ENCODE measurements around the gene GMEB2.

GMEB2 gene

DNA sequence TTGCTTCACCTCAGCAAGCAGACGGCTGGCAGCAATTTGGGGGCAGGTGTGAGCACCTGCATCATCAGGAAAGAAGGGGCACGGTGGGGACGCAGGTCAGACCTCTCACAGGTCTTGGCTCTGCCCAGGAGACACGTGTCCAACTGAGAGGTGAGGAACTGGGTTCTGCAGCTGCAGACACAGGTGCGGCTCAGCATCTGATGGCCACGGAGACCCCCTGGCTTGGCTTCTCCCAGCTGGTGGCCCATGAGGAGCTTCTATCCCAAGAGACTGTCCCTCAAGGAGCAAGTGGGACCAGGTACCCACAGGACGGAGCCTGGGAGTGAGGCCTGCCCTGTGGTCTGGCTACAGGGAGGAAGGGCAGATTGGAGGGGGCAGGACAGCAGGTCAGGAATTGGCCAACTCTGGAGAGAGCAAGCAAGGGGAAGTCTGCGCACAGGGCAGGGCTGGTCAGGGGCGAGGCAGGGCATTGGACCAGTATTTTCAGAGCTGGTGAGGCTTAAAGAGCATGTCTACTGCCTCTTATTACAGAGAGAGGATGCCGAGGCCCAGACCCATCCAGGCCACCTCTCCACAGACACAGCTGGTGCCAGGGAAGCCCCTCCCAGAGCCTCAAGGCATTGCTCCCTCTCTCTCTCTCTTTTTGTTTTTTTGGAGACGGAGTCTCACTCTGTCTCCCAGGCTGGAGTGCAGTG lies 22.1 kb upstream of the GMEB2 start:
- no peak for DNase-seq (ENCODE audit: low read depth)
- TF ChIP-seq, protein P1, sequence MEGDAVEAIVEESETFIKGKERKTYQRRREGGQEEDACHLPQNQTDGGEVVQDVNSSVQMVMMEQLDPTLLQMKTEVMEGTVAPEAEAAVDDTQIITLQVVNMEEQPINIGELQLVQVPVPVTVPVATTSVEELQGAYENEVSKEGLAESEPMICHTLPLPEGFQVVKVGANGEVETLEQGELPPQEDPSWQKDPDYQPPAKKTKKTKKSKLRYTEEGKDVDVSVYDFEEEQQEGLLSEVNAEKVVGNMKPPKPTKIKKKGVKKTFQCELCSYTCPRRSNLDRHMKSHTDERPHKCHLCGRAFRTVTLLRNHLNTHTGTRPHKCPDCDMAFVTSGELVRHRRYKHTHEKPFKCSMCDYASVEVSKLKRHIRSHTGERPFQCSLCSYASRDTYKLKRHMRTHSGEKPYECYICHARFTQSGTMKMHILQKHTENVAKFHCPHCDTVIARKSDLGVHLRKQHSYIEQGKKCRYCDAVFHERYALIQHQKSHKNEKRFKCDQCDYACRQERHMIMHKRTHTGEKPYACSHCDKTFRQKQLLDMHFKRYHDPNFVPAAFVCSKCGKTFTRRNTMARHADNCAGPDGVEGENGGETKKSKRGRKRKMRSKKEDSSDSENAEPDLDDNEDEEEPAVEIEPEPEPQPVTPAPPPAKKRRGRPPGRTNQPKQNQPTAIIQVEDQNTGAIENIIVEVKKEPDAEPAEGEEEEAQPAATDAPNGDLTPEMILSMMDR (IDR thresholded peaks at IDR 0.05; ENCODE audit: low read depth, low read length) = no peak
- TF ChIP-seq POLR2A (IDR thresholded peaks at IDR 0.05; ENCODE audit: extremely low read depth, insufficient read length) = no peak
- no peak for TF ChIP-seq MYC (IDR thresholded peaks at IDR 0.05; ENCODE audit: low read depth, low read length)
- TF ChIP-seq, protein P2, sequence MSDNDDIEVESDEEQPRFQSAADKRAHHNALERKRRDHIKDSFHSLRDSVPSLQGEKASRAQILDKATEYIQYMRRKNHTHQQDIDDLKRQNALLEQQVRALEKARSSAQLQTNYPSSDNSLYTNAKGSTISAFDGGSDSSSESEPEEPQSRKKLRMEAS (IDR thresholded peaks at IDR 0.05; ENCODE audit: low read depth, low read length) = no peak
- no peak overlapping the region for H3K4me3 ChIP-seq (ENCODE audit: low read depth, low read length)

DNA sequence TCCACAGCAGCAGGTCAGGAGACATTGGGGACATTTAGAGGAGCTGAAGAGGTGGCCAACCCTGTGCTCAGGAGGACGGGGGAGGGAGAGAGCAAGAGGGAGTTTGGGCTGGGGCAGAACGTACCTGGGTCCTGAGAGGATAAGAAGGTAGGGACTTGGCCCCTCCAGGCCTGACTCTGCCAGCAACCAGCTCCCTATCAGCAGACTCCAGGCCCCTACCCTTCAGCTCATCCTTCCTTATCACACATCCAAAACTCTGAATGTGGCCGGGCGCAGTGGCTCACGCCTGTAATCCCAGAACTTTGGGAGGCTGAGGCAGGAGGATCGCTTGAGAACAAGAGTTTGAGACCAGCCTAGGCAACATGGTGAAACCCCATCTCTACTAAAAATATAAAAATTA lies 21.3 kb upstream of the GMEB2 start:
- no peak overlapping the region for H3K4me3 ChIP-seq (ENCODE audit: low read depth, low read length)
- no peak for TF ChIP-seq POLR2A (IDR thresholded peaks at IDR 0.05; ENCODE audit: extremely low read depth, insufficient read length)
- TF ChIP-seq, protein P1 (IDR thresholded peaks at IDR 0.05; ENCODE audit: low read depth, low read length) = no peak
- TF ChIP-seq MYC (IDR thresholded peaks at IDR 0.05; ENCODE audit: low read depth, low read length) = no peak
- TF ChIP-seq, protein P2 (IDR thresholded peaks at IDR 0.05; ENCODE audit: low read depth, low read length) = no peak
- no peak for DNase-seq (ENCODE audit: low read depth)

DNA sequence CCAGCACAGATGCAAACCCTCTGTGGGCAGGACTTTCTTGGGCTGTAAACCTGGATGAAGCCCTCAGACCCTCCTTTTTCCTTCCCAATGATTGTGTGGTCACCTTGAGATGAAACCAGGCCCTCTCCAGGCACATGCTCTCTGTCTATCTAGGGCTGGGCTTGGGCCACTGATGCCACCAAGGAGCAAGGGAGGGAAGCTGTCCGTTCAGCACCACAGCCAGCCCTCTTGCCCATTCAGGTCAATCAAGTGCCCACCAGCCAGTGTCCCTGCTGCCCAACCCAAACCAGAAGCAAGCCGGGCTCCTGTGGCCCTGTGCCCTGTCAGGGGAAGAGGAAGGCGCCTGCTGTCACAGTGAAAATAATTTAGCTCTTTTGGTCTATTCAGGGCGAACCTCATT lies 18.3 kb upstream of the GMEB2 start:
- DNase-seq (ENCODE audit: low read depth) = no peak
- TF ChIP-seq POLR2A (IDR thresholded peaks at IDR 0.05; ENCODE audit: extremely low read depth, insufficient read length) (no peak), MYC (IDR thresholded peaks at IDR 0.05; ENCODE audit: low read depth, low read length) (no peak)
- TF ChIP-seq, protein P2 (IDR thresholded peaks at IDR 0.05; ENCODE audit: low read depth, low read length) = no peak
- TF ChIP-seq, protein P1 (IDR thresholded peaks at IDR 0.05; ENCODE audit: low read depth, low read length) = no peak
- H3K4me3 ChIP-seq (ENCODE audit: low read depth, low read length) = no peak overlapping the region

DNA sequence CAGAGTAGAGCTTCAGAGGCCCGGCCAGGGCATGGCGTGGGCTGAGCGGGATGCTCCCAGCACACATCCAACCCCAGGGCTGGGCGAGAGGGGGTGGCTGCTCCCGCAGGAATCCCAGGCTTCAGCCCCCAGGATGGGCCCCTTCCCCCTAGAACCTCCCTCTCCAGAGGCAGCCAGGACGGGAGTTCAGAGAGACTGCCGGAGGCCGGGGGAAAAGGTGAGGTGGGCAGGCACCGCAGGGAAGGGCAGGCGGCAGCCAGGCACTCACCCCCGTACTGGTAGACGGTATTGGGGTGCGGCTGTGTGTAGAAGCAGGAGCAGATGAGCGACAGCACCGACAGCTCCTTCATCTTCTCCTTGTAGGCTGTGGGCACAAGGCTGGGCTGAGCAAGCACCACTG lies 17.0 kb upstream of the GMEB2 start:
- TF ChIP-seq, protein P2 (IDR thresholded peaks at IDR 0.05; ENCODE audit: low read depth, low read length) = no peak
- TF ChIP-seq MYC (IDR thresholded peaks at IDR 0.05; ENCODE audit: low read depth, low read length) = no peak
- TF ChIP-seq, protein P1 (IDR thresholded peaks at IDR 0.05; ENCODE audit: low read depth, low read length) = no peak
- no peak for TF ChIP-seq POLR2A (IDR thresholded peaks at IDR 0.05; ENCODE audit: extremely low read depth, insufficient read length)
- DNase-seq (ENCODE audit: low read depth) = no peak
- no peak overlapping the region for H3K4me3 ChIP-seq (ENCODE audit: low read depth, low read length)

DNA sequence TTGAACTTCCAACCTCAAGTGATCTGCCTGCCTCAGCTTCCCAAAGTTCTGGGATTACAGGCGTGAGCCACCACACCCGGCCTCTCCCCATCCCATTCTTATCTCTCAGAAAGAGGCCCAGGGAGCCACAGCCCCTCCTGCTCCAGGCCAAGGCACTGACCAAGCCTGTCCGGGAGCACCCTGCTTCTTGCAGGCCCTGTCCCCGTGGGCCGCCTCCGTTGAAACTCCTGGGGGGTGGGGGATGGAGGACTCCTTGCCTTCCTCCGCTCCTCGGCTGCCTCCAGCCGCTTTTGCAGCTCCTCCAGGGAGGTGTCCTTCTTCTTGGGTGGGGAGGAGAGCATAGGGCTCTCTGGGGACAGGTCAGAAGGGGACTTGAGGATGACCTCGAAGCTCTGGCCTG lies 16.6 kb upstream of the GMEB2 start:
- H3K4me3 ChIP-seq (ENCODE audit: low read depth, low read length) = no peak overlapping the region
- TF ChIP-seq MYC (IDR thresholded peaks at IDR 0.05; ENCODE audit: low read depth, low read length) = no peak
- TF ChIP-seq, protein P2 (IDR thresholded peaks at IDR 0.05; ENCODE audit: low read depth, low read length) = no peak
- TF ChIP-seq POLR2A (IDR thresholded peaks at IDR 0.05; ENCODE audit: extremely low read depth, insufficient read length) = no peak
- DNase-seq (ENCODE audit: low read depth) = no peak

DNA sequence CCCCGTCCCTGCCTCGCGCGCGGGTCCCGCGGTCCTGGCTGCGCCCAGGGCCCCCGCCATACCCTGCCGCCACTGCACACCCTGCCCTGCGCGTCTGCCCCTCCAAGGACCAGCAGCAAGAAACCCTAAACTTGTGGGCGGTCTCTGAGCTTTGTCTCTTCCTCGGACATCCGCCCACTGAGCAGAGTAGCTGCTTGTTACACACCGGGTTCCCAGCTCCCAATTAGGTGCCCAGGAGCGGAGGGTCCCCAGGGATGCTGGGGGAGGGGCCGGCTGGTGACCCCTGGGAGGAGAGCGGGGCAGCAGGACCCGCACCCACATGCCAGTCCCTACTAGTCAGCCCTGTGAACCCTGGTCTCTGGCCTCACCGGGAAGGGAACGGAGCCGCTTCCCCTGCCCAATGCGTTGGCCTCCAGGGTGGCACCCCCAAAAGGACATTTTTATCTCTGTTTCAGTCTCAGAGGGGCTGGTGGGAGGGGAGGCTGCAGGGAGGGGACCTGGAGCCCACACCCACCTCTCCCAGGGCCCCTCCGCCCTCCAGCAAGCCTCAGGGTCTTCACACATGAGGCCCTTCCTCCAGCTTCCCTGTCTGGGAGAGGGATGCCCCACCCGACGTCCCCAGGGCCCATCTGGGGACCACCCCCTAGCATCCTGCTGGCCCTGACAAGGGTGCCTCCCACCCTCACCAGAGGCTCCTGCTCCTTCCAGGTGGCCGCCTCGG lies 15.8 kb upstream of the GMEB2 start:
- no peak overlapping the region for H3K4me3 ChIP-seq (ENCODE audit: low read depth, low read length)
- TF ChIP-seq POLR2A (IDR thresholded peaks at IDR 0.05; ENCODE audit: extremely low read depth, insufficient read length) (no peak), MYC (IDR thresholded peaks at IDR 0.05; ENCODE audit: low read depth, low read length) (no peak)
- TF ChIP-seq, protein P2 (IDR thresholded peaks at IDR 0.05; ENCODE audit: low read depth, low read length) = no peak
- TF ChIP-seq, protein P1 (IDR thresholded peaks at IDR 0.05; ENCODE audit: low read depth, low read length) = no peak
- no peak for DNase-seq (ENCODE audit: low read depth)
